ENCODE measurements around the gene HMG20A. TPM values are rescaled to one million over a fixed set of nuclear protein-coding genes. Genes with fewer than 3 reads are reported as not detected.

The HMG20A gene
- total RNA-seq, 2 donors from 2014 or later: 49.8 to 58.2 TPM

DNA sequence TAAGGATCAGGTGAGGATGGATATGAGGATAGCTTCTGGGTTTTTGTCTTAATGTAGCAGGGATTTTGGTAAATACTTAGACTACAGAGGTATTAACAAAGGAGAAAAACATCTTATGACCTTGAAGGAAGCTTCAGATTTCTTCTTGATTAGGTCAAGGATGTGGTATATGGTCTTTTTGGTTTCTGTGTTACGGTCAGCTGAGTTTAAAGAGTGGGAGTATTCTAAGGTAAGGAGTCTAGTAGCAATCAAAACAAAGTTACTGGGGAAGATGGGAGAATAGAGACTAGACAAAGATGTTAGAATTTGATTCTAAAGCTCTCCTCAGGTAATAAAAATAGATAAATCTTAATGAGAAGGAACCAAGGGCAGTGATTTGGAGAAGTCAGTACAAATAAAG lies 6.2 kb downstream of the HMG20A start:
- Histone ChIP-seq H3K36me3 (ENCODE audit: control insufficient read depth, insufficient read depth, low read length) (no peaks in the 10 kb centered on the region), H3K4me1 (ENCODE audit: control insufficient read depth, insufficient read depth, low read length) (no peaks in the 10 kb centered on the region), H3K27ac (ENCODE audit: low read depth, low read length) (no peak overlapping the region), H3K27me3 (ENCODE audit: control insufficient read depth, insufficient read depth, low read length, poor library complexity, severe bottlenecking) (no peaks in the 10 kb centered on the region), H3K9me3 (ENCODE audit: control insufficient read depth, low read length) (no peaks in the 10 kb centered on the region), H3K9ac (ENCODE audit: extremely low read depth, low read length, poor library complexity, severe bottlenecking) (no peak overlapping the region), H3K4me3 (ENCODE audit: low read length) (no peak overlapping the region)
- no peak for DNase-seq
- Mint-ChIP-seq H3K9me3 (no peaks in the 10 kb centered on the region), H3K27ac (no peak overlapping the region), H3K27me3 (ENCODE audit: insufficient read depth) (no peaks in the 10 kb centered on the region), H3K4me3 (no peak overlapping the region), H3K4me1 (peaks cover 7% of the 10 kb centered on the region), H3K36me3 (ENCODE audit: low read depth) (no peaks in the 10 kb centered on the region)
- WGBS, 2 experiments (ENCODE audit: insufficient coverage in 1 of 2, insufficient read length in 1 of 2): 100% methylated on average over 1 of the region's 1 CpG
- TF ChIP-seq, protein P1, sequence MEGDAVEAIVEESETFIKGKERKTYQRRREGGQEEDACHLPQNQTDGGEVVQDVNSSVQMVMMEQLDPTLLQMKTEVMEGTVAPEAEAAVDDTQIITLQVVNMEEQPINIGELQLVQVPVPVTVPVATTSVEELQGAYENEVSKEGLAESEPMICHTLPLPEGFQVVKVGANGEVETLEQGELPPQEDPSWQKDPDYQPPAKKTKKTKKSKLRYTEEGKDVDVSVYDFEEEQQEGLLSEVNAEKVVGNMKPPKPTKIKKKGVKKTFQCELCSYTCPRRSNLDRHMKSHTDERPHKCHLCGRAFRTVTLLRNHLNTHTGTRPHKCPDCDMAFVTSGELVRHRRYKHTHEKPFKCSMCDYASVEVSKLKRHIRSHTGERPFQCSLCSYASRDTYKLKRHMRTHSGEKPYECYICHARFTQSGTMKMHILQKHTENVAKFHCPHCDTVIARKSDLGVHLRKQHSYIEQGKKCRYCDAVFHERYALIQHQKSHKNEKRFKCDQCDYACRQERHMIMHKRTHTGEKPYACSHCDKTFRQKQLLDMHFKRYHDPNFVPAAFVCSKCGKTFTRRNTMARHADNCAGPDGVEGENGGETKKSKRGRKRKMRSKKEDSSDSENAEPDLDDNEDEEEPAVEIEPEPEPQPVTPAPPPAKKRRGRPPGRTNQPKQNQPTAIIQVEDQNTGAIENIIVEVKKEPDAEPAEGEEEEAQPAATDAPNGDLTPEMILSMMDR (conservative IDR thresholded peaks at IDR 0.05): no peak

DNA sequence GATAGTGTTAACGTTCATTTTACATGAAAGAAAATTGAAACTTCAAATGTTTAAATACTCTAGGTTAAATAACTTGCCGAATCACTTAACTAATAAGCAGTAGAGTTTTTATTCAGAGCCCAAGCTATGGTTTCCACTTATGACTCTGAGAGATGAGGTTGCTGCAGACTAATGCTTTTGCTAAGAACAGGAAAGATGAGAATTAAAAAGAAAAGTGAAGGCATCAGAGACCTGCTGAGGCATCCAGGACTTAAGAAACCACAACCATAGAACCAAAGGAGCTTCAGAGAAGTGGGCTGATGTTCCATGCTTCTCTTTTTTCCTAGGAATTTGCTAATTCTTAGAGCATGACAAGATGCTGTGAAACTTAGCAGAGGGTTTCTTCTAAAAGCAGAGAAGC lies 9.5 kb downstream of the HMG20A start:
- Histone ChIP-seq H3K4me1 (ENCODE audit: control insufficient read depth, insufficient read depth, low read length) (no peaks in the 10 kb centered on the region), H3K36me3 (ENCODE audit: control insufficient read depth, insufficient read depth, low read length) (no peaks in the 10 kb centered on the region), H3K4me3 (ENCODE audit: low read length) (no peak overlapping the region), H3K27ac (ENCODE audit: low read depth, low read length) (no peak overlapping the region), H3K9me3 (ENCODE audit: control insufficient read depth, low read length) (no peaks in the 10 kb centered on the region), H3K9ac (ENCODE audit: extremely low read depth, low read length, poor library complexity, severe bottlenecking) (no peak overlapping the region), H3K27me3 (ENCODE audit: control insufficient read depth, insufficient read depth, low read length, poor library complexity, severe bottlenecking) (no peaks in the 10 kb centered on the region)
- DNase-seq: no peak
- Mint-ChIP-seq H3K27me3 (ENCODE audit: insufficient read depth) (no peaks in the 10 kb centered on the region), H3K9me3 (no peaks in the 10 kb centered on the region), H3K4me3 (no peak overlapping the region), H3K27ac (no peak overlapping the region), H3K4me1 (no peaks in the 10 kb centered on the region), H3K36me3 (ENCODE audit: low read depth) (no peaks in the 10 kb centered on the region)
- 100% methylated on average over 2 of the region's 2 CpGs for WGBS, 2 experiments (ENCODE audit: insufficient coverage in 1 of 2, insufficient read length in 1 of 2)
- TF ChIP-seq, protein P1 (conservative IDR thresholded peaks at IDR 0.05): no peak

- no peaks in the 10 kb centered on the region for H3K27me3 Mint-ChIP-seq (ENCODE audit: insufficient read depth)
- H3K4me3 Mint-ChIP-seq: no peak overlapping the region
- WGBS, 2 experiments (ENCODE audit: insufficient coverage in 1 of 2, insufficient read length in 1 of 2): 100% methylated on average over 2 of the region's 2 CpGs; no CpG with 5 or more reads in 1 of the 2 experiments
- H3K4me1 Mint-ChIP-seq: no peaks in the 10 kb centered on the region
- H3K36me3 ChIP-seq (ENCODE audit: control insufficient read depth, insufficient read depth, low read length): no peaks in the 10 kb centered on the region
- H3K4me1 ChIP-seq (ENCODE audit: control insufficient read depth, insufficient read depth, low read length): no peaks in the 10 kb centered on the region
- peaks cover 2% of the 10 kb centered on the region for H3K36me3 Mint-ChIP-seq (ENCODE audit: low read depth)
- no peaks in the 10 kb centered on the region for H3K9me3 ChIP-seq (ENCODE audit: control insufficient read depth, low read length)
- no peak overlapping the region for H3K27ac Mint-ChIP-seq
- H3K27ac ChIP-seq (ENCODE audit: low read depth, low read length): no peak overlapping the region
- H3K27me3 ChIP-seq (ENCODE audit: control insufficient read depth, insufficient read depth, low read length, poor library complexity, severe bottlenecking): no peaks in the 10 kb centered on the region
- TF ChIP-seq, protein P1 (conservative IDR thresholded peaks at IDR 0.05): no peak
- DNase-seq: no peak
- H3K4me3 ChIP-seq (ENCODE audit: low read length): no peak overlapping the region
- H3K9me3 Mint-ChIP-seq: no peaks in the 10 kb centered on the region
- no peak overlapping the region for H3K9ac ChIP-seq (ENCODE audit: extremely low read depth, low read length, poor library complexity, severe bottlenecking)
These were observed 10.0 kb downstream of the HMG20A start for GRCh38 chr15:77430652-77431051.
